Cortex of kidney (tissue), 1 donor: ENCODE data around the gene NRBF2.

ENCODE experiments used
- DNase-seq: peaks from one replicate; lab custom pipeline; 2025; lab: John Stamatoyannopoulos, UW

The NRBF2 gene

DNA sequence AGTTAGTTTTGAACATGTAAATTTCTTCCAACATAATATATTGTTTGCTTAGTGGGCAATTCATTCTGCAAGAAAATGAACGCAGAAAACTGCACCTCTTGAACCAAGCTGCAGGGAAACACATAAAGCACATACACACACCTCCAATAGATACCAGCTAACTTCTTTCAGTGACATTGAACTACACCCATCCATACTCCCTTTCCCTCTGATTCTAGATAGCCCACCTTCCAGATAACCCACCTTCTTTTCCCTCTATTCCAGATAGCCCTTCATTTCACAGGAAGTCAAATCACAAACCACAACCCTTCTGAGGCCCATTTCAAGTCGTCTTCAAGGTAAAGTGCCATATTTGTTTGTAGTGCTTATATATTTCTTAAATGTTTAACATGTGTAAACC is 28.5 kb downstream of the NRBF2 start:
- DNase-seq: no peak

- DNase-seq: no peak
Measured at GRCh38 chr10:63164166-63164623, 31.1 kb downstream of the NRBF2 start.

- DNase-seq: no peak
Measured at GRCh38 chr10:63165249-63165648, 32.1 kb downstream of the NRBF2 start.

- no peak for DNase-seq
Measured at GRCh38 chr10:63166742-63167258, 33.7 kb downstream of the NRBF2 start.

- DNase-seq: no peak
Measured at GRCh38 chr10:63168821-63169462, 35.8 kb downstream of the NRBF2 start.

DNA sequence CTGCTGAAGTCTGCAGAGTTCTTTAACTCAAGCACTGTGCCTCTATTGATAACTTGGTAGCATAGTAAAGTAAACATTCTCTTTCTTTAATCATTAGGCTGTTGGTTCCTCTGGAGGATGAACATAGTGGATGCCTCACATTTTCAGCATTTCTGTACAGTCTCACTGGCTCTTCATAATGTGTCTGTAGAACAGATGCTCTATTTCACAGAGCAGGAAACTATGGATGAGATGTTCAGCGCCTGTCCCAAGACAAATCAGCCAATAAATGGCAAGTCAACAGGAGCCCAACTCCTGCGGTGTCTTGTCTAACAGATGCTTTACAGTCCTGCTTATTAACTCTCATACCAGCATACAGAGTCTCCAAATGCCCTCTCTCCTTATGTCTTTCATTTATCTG is 36.5 kb downstream of the NRBF2 start:
- no peak for DNase-seq

DNA sequence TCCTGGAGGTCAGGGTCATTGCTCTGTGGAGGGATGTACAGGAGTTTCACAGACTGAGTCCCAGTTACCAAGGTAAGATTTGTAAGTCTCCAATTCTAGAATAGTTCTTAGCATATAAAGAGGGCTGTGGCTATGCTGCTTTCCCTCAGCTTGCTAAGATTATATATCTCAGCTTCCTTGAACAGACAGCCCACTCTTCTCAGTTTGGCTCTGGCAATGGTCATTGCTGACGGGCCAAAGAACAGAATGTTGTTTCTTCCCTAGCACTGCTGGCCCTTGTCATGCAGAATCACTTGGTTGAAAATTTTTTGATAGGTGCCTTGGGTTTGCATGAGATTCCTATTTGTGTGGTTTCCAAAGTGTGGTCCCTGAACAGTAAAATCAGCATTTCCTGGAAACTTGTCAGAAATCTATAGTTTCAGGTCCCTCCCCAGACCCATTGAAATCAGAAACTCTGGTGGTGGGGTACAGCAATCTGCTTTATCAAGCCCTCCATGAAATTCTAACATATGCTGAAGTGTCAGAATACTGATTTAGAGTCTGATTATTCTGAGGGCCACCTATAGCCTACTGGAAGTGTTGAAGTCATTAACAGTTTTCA is 38.2 kb downstream of the NRBF2 start:
- no peak for DNase-seq

DNA sequence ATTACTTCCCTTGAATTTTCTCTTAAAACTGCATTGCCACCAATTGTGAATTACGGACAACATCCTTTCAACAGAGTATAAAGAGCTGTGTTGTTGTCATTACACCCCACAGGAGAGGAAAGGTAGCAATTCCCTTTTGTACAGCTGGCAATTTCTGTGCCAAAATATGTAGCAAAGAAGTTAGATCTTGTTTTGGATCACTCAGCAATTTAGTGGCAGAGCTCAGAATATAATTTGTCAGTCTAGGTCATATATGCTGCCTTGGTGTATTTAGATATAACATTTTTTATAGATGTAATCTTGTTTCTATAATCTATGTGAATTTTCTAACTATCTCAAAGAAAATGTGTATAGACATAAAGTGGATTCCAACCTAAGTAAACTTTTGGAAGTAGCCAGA is 38.8 kb downstream of the NRBF2 start:
- DNase-seq: no peak

- DNase-seq: no peak
Measured at GRCh38 chr10:63173468-63174232, 40.5 kb downstream of the NRBF2 start.

- no peak for DNase-seq
Measured at GRCh38 chr10:63175534-63175933, 42.4 kb downstream of the NRBF2 start.

GRCh38 chr10:63192826-63193225 is 59.7 kb downstream of the NRBF2 start:
- no peak for DNase-seq

DNA sequence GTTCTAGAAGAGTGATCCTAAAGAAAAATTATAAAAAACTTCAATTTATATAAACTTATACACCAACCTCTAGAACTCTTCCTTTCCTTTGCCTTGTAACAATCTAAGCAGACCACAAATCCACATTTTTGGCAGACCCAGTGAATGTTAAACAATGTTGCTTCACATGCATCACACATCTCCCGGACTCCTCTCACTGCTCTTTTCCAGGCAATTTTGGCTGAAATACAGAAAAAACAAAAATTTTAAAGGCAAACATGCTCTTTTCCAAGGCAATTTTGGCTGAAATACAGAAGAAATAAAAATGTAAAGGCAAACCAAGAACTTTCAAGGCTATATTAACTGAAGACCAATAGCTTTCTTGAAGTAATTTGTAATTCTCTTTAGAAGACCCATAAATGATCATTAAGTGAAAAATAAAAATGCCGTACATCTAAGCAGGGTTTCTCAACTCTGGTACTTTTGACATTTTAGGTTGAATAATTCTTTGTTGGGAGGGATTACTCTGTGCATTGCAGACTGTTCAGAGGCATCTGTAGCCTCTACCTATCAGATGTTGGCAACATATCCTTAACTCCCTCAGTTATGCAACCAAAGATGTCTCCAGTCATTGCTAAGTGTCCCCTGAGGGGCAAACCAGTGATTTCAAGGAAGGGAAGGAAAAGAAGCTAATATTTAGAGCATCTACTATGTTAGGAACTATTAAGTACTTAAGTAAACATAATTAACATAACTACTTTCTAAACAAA is 64.4 kb downstream of the NRBF2 start:
- no peak for DNase-seq

- no peak for DNase-seq
Measured at GRCh38 chr10:63199716-63200115, 66.6 kb downstream of the NRBF2 start.

DNA sequence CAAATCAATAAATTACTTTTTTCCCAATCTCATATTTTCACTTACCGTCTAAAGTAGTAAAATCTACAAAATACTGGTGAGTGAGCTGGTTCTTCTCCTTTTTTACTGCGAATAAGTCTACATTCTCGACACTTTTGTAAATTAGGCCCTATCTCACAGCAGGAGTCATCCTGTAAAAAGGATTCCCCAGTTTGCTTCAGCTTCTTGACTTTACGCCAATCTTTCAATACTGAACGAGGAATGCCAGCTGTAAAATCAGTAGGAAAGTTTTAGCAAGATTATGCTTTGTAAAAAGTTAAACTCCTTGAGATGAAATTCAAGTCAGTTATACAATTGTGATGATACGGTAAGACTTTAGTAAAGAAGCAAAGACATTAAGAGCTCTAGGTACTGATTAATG is 67.3 kb downstream of the NRBF2 start:
- DNase-seq: no peak

GRCh38 chr10:63201118-63201517 is 68.0 kb downstream of the NRBF2 start:
- DNase-seq: no peak
